IgD-negative memory B cell (primary cell): Measurements from ENCODE around the gene CCDC126. TPM values are rescaled to one million over a fixed set of nuclear protein-coding genes. Genes with fewer than 3 reads are reported as not detected.

Experiments
- polyA plus RNA-seq: library from polyadenylated mRNA; unstranded; fragments of 300-500 nt; fragmentation: Illumina TruSeq; gene quantifications from one replicate; pipeline ENCODE4 v1.2.3, GENCODE V29; 2021

CCDC126 gene
- polyA plus RNA-seq, 1 donor from 2014 or later: 12.7 TPM

Other genes starting within 250 kb of the CCDC126 start
- 5.4 TPM for gene IGF2BP3, start 126.9 kb upstream of the CCDC126 start, polyA plus RNA-seq
- 44.0 TPM for gene TRA2A, start 65.4 kb upstream of the CCDC126 start, polyA plus RNA-seq
- gene FAM221A, start 82.8 kb downstream of the CCDC126 start, polyA plus RNA-seq: 3.6 TPM
- not detected for gene STK31, start 112.8 kb downstream of the CCDC126 start, polyA plus RNA-seq